Endothelial cell of umbilical vein (primary cell): ENCODE results near the gene MAFB. TPM values are rescaled to one million over a fixed set of nuclear protein-coding genes. Genes with fewer than 3 reads are reported as not detected.

ENCODE experiments used
- BruUV-seq: library from RNA; stranded (reverse); fragments of 400-500 nt; replicated peaks from 2 replicates; lab custom pipeline; 2021; lab: Mats Ljungman, UMichigan
- CTCF ChIA-PET: fragments of 300-600, 350-600 bp; sonication (Branson Sonifier 250); formaldehyde crosslinking; loops from one replicate; lab custom pipeline; 2021; ENCODE audit warnings: antibody characterized with exemption, inconsistent platforms; lab: Charles Lee
- POLR2A ChIA-PET: fragments of 300-600, 350-600 bp; sonication (Branson Sonifier 250); formaldehyde crosslinking; loops from one replicate; lab custom pipeline; 2021; ENCODE audit warnings: antibody characterized with exemption, inconsistent platforms; lab: Charles Lee
- DNase-seq: peaks from one replicate; pipeline ENCODE4 v3.0.0-alpha.2; 2011; ENCODE audit warnings: low read depth, low spot score
- FAIRE-seq: peaks from 2 replicates; lab custom pipeline; 2011; peaks lifted over from hg19 to GRCh38; lab: Jason Lieb, UNC
- H2AFZ ChIP-seq: 2 replicates; pipeline ENCODE4 v1.6.0; 2012; ENCODE audit warnings: low read depth, low read length, control low read depth, inconsistent platforms
- H3K27ac ChIP-seq: 2 replicates; pipeline ENCODE4 v1.5.1; 2011; ENCODE audit warnings: low read depth, mild to moderate bottlenecking, control low read depth, low read length, moderate library complexity; ENCODE audit not compliant: insufficient read depth
- H3K27me3 ChIP-seq, 2 experiments: 2 replicates each; pipeline versions ENCODE4 v1.6.0 to v1.6.1; 2011; ENCODE audit warnings: low read length in 2 of 2, mixed read lengths in 1 of 2; ENCODE audit not compliant: control insufficient read depth in 2 of 2, insufficient read depth in 2 of 2
- H3K36me3 ChIP-seq, 2 experiments: 2 replicates in 1 of 2; 3 replicates in 1 of 2; pipeline ENCODE4 v1.5.1; 2011; ENCODE audit warnings: low read length in 2 of 2, mild to moderate bottlenecking in 1 of 2, moderate library complexity in 1 of 2; ENCODE audit not compliant: control insufficient read depth in 2 of 2, insufficient read depth in 2 of 2; ENCODE audit errors: extremely low read depth in 1 of 2
- H3K4me1 ChIP-seq: 3 replicates; pipeline ENCODE4 v1.5.1; 2011; ENCODE audit warnings: mild to moderate bottlenecking, low read length; ENCODE audit not compliant: control insufficient read depth, insufficient read depth; ENCODE audit errors: extremely low read depth
- H3K4me2 ChIP-seq: 2 replicates; pipeline ENCODE4 v1.6.1; 2011; ENCODE audit warnings: low read length, control low read depth, mixed read lengths; ENCODE audit not compliant: insufficient read depth
- H3K4me3 ChIP-seq, 3 experiments: fragments of 200-600 bp in 1 of 3; sonication (generic), shearing (Covaris generic) in 1 of 3; replicated peaks in 1 of 3; 2 replicates each; pipeline ENCODE4 v1.5.1; 2011 to 2016; ENCODE audit warnings: control low read depth in 3 of 3, low read length in 3 of 3, mild to moderate bottlenecking in 2 of 3, inconsistent platforms in 1 of 3, low read depth in 1 of 3, moderate library complexity in 1 of 3; ENCODE audit not compliant: insufficient read depth in 1 of 3
- H3K79me2 ChIP-seq: 2 replicates; pipeline ENCODE4 v1.6.0; 2012; ENCODE audit warnings: low read length, inconsistent platforms; ENCODE audit not compliant: control insufficient read depth, insufficient read depth
- H3K9ac ChIP-seq: replicated peaks from 2 replicates; pipeline ENCODE3; 2011; ENCODE audit warnings: low read length, control low read depth; ENCODE audit not compliant: insufficient read depth; ENCODE audit errors: extremely low read depth
- H3K9me1 ChIP-seq: replicated peaks from 3 replicates; pipeline ENCODE4 v1.6.0; 2011; ENCODE audit warnings: mild to moderate bottlenecking, low read length; ENCODE audit not compliant: control insufficient read depth, insufficient read depth; ENCODE audit errors: extremely low read depth
- H3K9me3 ChIP-seq: replicated peaks from 2 replicates; pipeline ENCODE4 v1.5.1; 2012; ENCODE audit warnings: low read length, inconsistent platforms; ENCODE audit not compliant: control insufficient read depth, insufficient read depth
- H4K20me1 ChIP-seq: replicated peaks from 2 replicates; pipeline ENCODE3; 2011; ENCODE audit warnings: mild to moderate bottlenecking, low read length; ENCODE audit not compliant: control insufficient read depth, insufficient read depth; ENCODE audit errors: extremely low read depth
- EZH2 ChIP-seq: IDR thresholded peaks from 2 replicates; pipeline ENCODE4 v1.6.1; 2012; ENCODE audit warnings: borderline replicate concordance, low read depth, mild to moderate bottlenecking, moderate library complexity, low read length, inconsistent platforms; ENCODE audit not compliant: severe bottlenecking
- FOS ChIP-seq: IDR thresholded peaks from 2 replicates; pipeline ENCODE4 v1.6.1; 2011; ENCODE audit warnings: mild to moderate bottlenecking, low read length, moderate library complexity, borderline replicate concordance; ENCODE audit not compliant: insufficient read depth
- GATA2 ChIP-seq: IDR thresholded peaks from 2 replicates; pipeline ENCODE4 v1.7.0; 2011; ENCODE audit warnings: low read depth, mild to moderate bottlenecking, moderate library complexity, mixed read lengths, low read length; ENCODE audit not compliant: insufficient read length, insufficient read depth
- JUN ChIP-seq: IDR thresholded peaks from 2 replicates; pipeline ENCODE4 v1.6.1; 2011; ENCODE audit warnings: borderline replicate concordance, low read depth; ENCODE audit not compliant: insufficient read length, insufficient read depth
- MYC ChIP-seq: IDR thresholded peaks from one replicate; pipeline ENCODE4 v1.6.1; 2011; ENCODE audit warnings: mild to moderate bottlenecking, low read depth, low read length
- POLR2A ChIP-seq: IDR thresholded peaks from 2 replicates; pipeline ENCODE4 v1.6.1; 2012; ENCODE audit warnings: low read depth, mild to moderate bottlenecking, control low read depth, low read length
- POLR2AphosphoS5 ChIP-seq: IDR thresholded peaks from 2 replicates; pipeline ENCODE4 v1.6.1; 2012; ENCODE audit warnings: low read depth, mild to moderate bottlenecking, control low read depth, low read length, moderate library complexity; ENCODE audit not compliant: insufficient read depth
- dilution Hi-C: fragments of 300-500 bp; cut with MboI; formaldehyde crosslinking; loops from one replicate; pipeline ENCODE4 v1.15.0; 2019; ENCODE audit warnings: low sequenced_read_pairs; ENCODE audit not compliant: extremely low pct_ligation_motif_present
- intact Hi-C: fragments of 100-400 bp; cut with micrococcal nuclease; formaldehyde crosslinking; loops from one replicate; pipeline ENCODE4 v1.10.0; 2022
- polyA plus RNA-seq, 4 experiments: library from polyadenylated mRNA; depleted of rRNA in 3 of 4; stranded (reverse) in 3 of 4; unstranded in 1 of 4; fragments of >200 nt; gene quantifications; 2 replicates each; pipeline versions ENCODE4 v1.2.1 to v1.2.3, GENCODE V29; 2011 to 2012; ENCODE audit warnings: missing spikeins in 1 of 4
- total RNA-seq: library from RNA; stranded (reverse); gene quantifications from 2 replicates; pipeline ENCODE4 v1.2.3, GENCODE V29; 2021
- TF ChIP-seq, protein P1 (sequence below): IDR thresholded peaks from 2 replicates; pipeline ENCODE4 v1.6.1; 2011; ENCODE audit not compliant: insufficient read depth, insufficient read length
- TF ChIP-seq, protein P2 (sequence below), 2 donors: IDR thresholded peaks; 1 replicate in 1 of 2; 2 replicates in 1 of 2; pipeline ENCODE4 v1.5.1; 2011; ENCODE audit warnings: low read length in 2 of 2, mild to moderate bottlenecking in 2 of 2, moderate library complexity in 2 of 2, control low read depth in 1 of 2, inconsistent platforms in 1 of 2, low read depth in 1 of 2; ENCODE audit not compliant: insufficient read depth in 1 of 2; ENCODE audit errors: extremely low read depth in 1 of 2

Gene MAFB
- total and polyA plus RNA-seq, 2 donors (not counting 3 experiments of a cell fraction or from before 2014, with no cell fraction given): 1.8 to 3.4 TPM

DNA sequence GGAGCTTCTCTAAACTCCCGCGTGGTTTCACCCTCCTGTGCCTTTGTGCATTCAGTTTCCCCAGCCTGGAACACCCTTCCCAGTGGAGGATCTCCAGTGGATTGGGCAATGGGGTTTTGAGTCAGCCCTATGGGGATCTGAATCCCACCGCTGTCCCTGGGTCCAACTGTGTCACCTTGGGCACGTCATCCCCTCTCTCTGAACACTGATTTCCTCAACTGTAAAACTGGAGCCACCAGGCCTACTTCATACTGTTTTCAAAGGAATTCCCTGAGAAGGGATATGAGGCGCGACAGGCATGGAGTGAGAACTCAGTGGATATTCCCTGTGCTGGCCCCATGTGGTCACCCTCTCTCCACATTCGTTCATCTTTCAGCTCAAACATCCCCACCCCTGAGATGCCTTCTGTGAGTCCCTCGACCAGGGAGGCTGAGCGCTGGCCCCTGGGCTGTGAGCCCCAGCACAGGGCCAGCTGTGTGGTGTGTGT is 25.7 kb downstream of the MAFB start:
- H3K27me3 ChIP-seq: peaks cover 0 to 3% of the 10 kb centered on the region in 2 experiments
- no peak overlapping the region for H3K9ac ChIP-seq
- H3K4me2 ChIP-seq: no peak overlapping the region
- H3K27ac ChIP-seq: no peak overlapping the region
- H3K36me3 ChIP-seq: no peaks in the 10 kb centered on the region
- POLR2A ChIA-PET: interaction anchor here (1.2 kb wide), 1 partner anchor 26 kb away, joined by 4 read pairs; the partner anchor contains the start of gene MAFB
- H3K9me3 ChIP-seq: no peaks in the 10 kb centered on the region
- dilution Hi-C loops (no loop called here), intact Hi-C loops (no loop called here)
- no peaks in the 10 kb centered on the region for H3K9me1 ChIP-seq
- CTCF ChIA-PET: no interaction called here
- no peak overlapping the region for H2AFZ ChIP-seq
- H3K4me3 ChIP-seq: no peak overlapping the region
- TF ChIP-seq EZH2 (no peak), FOS (no peak), MYC (no peak), GATA2 (no peak), POLR2A (no peak), POLR2AphosphoS5 (no peak), JUN (no peak)
- TF ChIP-seq, protein P1, sequence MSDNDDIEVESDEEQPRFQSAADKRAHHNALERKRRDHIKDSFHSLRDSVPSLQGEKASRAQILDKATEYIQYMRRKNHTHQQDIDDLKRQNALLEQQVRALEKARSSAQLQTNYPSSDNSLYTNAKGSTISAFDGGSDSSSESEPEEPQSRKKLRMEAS: no peak
- TF ChIP-seq, protein P2, sequence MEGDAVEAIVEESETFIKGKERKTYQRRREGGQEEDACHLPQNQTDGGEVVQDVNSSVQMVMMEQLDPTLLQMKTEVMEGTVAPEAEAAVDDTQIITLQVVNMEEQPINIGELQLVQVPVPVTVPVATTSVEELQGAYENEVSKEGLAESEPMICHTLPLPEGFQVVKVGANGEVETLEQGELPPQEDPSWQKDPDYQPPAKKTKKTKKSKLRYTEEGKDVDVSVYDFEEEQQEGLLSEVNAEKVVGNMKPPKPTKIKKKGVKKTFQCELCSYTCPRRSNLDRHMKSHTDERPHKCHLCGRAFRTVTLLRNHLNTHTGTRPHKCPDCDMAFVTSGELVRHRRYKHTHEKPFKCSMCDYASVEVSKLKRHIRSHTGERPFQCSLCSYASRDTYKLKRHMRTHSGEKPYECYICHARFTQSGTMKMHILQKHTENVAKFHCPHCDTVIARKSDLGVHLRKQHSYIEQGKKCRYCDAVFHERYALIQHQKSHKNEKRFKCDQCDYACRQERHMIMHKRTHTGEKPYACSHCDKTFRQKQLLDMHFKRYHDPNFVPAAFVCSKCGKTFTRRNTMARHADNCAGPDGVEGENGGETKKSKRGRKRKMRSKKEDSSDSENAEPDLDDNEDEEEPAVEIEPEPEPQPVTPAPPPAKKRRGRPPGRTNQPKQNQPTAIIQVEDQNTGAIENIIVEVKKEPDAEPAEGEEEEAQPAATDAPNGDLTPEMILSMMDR (IDR thresholded peaks at IDR 0.05; ENCODE audit: extremely low read depth in 1 of 2, insufficient read depth in 1 of 2, low read depth in 1 of 2, low read length in 2 of 2): no peak
- no peak for DNase-seq
- H3K79me2 ChIP-seq: no peaks in the 10 kb centered on the region
- H4K20me1 ChIP-seq: no peaks in the 10 kb centered on the region
- no peak for FAIRE-seq
- BruUV-seq: no TSS peak
- H3K4me1 ChIP-seq: no peaks in the 10 kb centered on the region
